CD14-positive monocyte (primary cell): Measurements from ENCODE around the gene UBE2E1. TPM values are rescaled to one million over a fixed set of nuclear protein-coding genes. Genes with fewer than 3 reads are reported as not detected.
"Not testable (repeated sequence)": the region's sequence is repeated elsewhere in the genome, so short reads cannot be mapped to it uniquely, and the experiment has no call there.

Source experiments
- DNase-seq, 3 donors: peaks; one replicate each; pipeline ENCODE4 v3.0.0-alpha.2; 2011 to 2022
- H2AFZ ChIP-seq: 2 replicates; pipeline ENCODE4 v1.6.0; 2012; ENCODE audit warnings: mild to moderate bottlenecking, low read depth, low read length, inconsistent platforms; ENCODE audit not compliant: insufficient read depth, poor library complexity, severe bottlenecking
- H3K27ac ChIP-seq, 2 donors: 1 replicate in 1 of 2; 2 replicates in 1 of 2; pipeline ENCODE4 v1.5.1; 2012 to 2013; ENCODE audit warnings: low read length in 2 of 2, control low read depth in 1 of 2, inconsistent platforms in 1 of 2, low read depth in 1 of 2, mild to moderate bottlenecking in 1 of 2
- H3K27me3 ChIP-seq, 2 donors: one replicate each; pipeline versions ENCODE4 v1.6.0 to v1.6.1; 2011 to 2013; ENCODE audit warnings: low read length in 2 of 2; ENCODE audit not compliant: control insufficient read depth in 2 of 2, insufficient read depth in 2 of 2
- H3K36me3 ChIP-seq, 2 donors: replicated peaks in 1 of 2; 1 replicate in 1 of 2; 2 replicates in 1 of 2; pipeline versions ENCODE4 v1.5.1 to v1.6.1; 2012 to 2013; ENCODE audit warnings: low read length in 2 of 2, control low read depth in 1 of 2, inconsistent platforms in 1 of 2, mild to moderate bottlenecking in 1 of 2; ENCODE audit not compliant: insufficient read depth in 2 of 2, control insufficient read depth in 1 of 2
- H3K4me1 ChIP-seq, 2 donors: 1 replicate in 1 of 2; 2 replicates in 1 of 2; pipeline versions ENCODE4 v1.5.1 to v1.6.1; 2012 to 2013; ENCODE audit warnings: low read length in 2 of 2, control low read depth in 1 of 2, inconsistent platforms in 1 of 2, mild to moderate bottlenecking in 1 of 2, moderate library complexity in 1 of 2; ENCODE audit not compliant: insufficient read depth in 2 of 2, control insufficient read depth in 1 of 2
- H3K4me2 ChIP-seq: replicated peaks from 2 replicates; pipeline ENCODE3; 2012; ENCODE audit warnings: low read length, moderate library complexity, mild to moderate bottlenecking; ENCODE audit not compliant: poor library complexity, severe bottlenecking; ENCODE audit errors: extremely low read depth
- H3K4me3 ChIP-seq, 3 experiments: fragments of 200-600 bp in 1 of 3; sonication (generic) in 1 of 3; replicated peaks in 1 of 3; 1 replicate in 2 of 3; 2 replicates in 1 of 3; pipeline ENCODE4 v1.5.1; 2011 to 2013; ENCODE audit warnings: low read length in 3 of 3, mild to moderate bottlenecking in 3 of 3, control low read depth in 2 of 3, low read depth in 2 of 3, inconsistent platforms in 1 of 3, moderate library complexity in 1 of 3
- H3K79me2 ChIP-seq: 2 replicates; pipeline ENCODE4 v1.6.0; 2012; ENCODE audit warnings: mild to moderate bottlenecking, control low read depth, inconsistent platforms, low read length, moderate library complexity; ENCODE audit not compliant: insufficient read depth
- H3K9ac ChIP-seq: 2 replicates; pipeline ENCODE4 v1.6.0; 2017; ENCODE audit warnings: low read length, mild to moderate bottlenecking; ENCODE audit not compliant: insufficient read depth, poor library complexity, severe bottlenecking
- H3K9me3 ChIP-seq, 2 donors: replicated peaks in 1 of 2; 1 replicate in 1 of 2; 2 replicates in 1 of 2; pipeline versions ENCODE4 v1.5.1 to v1.6.1; 2012 to 2013; ENCODE audit warnings: low read length in 2 of 2, control low read depth in 1 of 2; ENCODE audit not compliant: control insufficient read depth in 1 of 2, insufficient read depth in 1 of 2
- H4K20me1 ChIP-seq: 2 replicates; pipeline ENCODE4 v1.6.0; 2012; ENCODE audit warnings: mild to moderate bottlenecking, low read length, control low read depth, moderate library complexity; ENCODE audit not compliant: insufficient read depth
- H3K27ac Mint-ChIP-seq, 7 donors: one replicate each; pipeline ENCODE4 v1.8.0; 2020; ENCODE audit warnings: mild to moderate bottlenecking in 7 of 7, mixed read lengths in 7 of 7, moderate library complexity in 6 of 7, inconsistent platforms in 2 of 7
- H3K27me3 Mint-ChIP-seq, 3 donors: one replicate each; pipeline ENCODE4 v1.8.0; 2021 to 2022; ENCODE audit warnings: low read depth in 3 of 3, mild to moderate bottlenecking in 3 of 3, mixed read lengths in 3 of 3, moderate library complexity in 3 of 3, inconsistent platforms in 1 of 3
- H3K36me3 Mint-ChIP-seq, 2 donors: one replicate each; pipeline ENCODE4 v1.8.0; 2020; ENCODE audit warnings: mixed read lengths in 2 of 2, inconsistent platforms in 1 of 2, mild to moderate bottlenecking in 1 of 2
- H3K4me1 Mint-ChIP-seq: one replicate; pipeline ENCODE4 v1.8.0; 2020; ENCODE audit warnings: mild to moderate bottlenecking, mixed read lengths
- H3K4me3 Mint-ChIP-seq, 2 donors: one replicate each; pipeline ENCODE4 v1.8.0; 2020; ENCODE audit warnings: mild to moderate bottlenecking in 2 of 2, mixed read lengths in 2 of 2, moderate library complexity in 1 of 2
- H3K9me3 Mint-ChIP-seq, 7 donors: one replicate each; pipeline ENCODE4 v1.8.0; 2020 to 2022; ENCODE audit warnings: mixed read lengths in 7 of 7, mild to moderate bottlenecking in 6 of 7, moderate library complexity in 6 of 7, inconsistent platforms in 2 of 7
- CTCF ChIP-seq: fragments of 200-600 bp; IDR thresholded peaks from one replicate; pipeline ENCODE4 v1.8.0; 2022; ENCODE audit warnings: antibody characterized with exemption, mild to moderate bottlenecking
- WGBS: methylation state at CpG from one replicate; pipeline ENCODE4 v1.1.5; 2013; ENCODE audit warnings: missing lambda C conversion rate; ENCODE audit not compliant: insufficient coverage; 5-methylcytosine and 5-hydroxymethylcytosine counted together
- intact Hi-C, 2 donors: fragments of 100-400 bp; cut with micrococcal nuclease; formaldehyde crosslinking; loops; one replicate each; pipeline versions ENCODE4 v1.15.0 to v1.15.1; 2023
- polyA plus RNA-seq, 3 donors: library from polyadenylated mRNA; depleted of rRNA in 1 of 3; unstranded in 2 of 3; stranded (reverse) in 1 of 3; fragments of 300-500 nt in 2 of 3; fragments of >200 nt in 1 of 3; fragmentation: Illumina TruSeq in 2 of 3; gene quantifications; 1 replicate in 2 of 3; 2 replicates in 1 of 3; pipeline ENCODE4 v1.2.3, GENCODE V29; 2012 to 2021

The UBE2E1 gene
- polyA plus RNA-seq, 3 donors, result 31.3 to 60.2 (median 34.6) TPM

GRCh38 chr3:23911397-23911796, 105.6 kb downstream of the UBE2E1 start:
- no peaks in the 10 kb centered on the region for H3K9me3 Mint-ChIP-seq
- no peak overlapping the region for H3K4me3 Mint-ChIP-seq
- H3K27ac ChIP-seq, result no peak overlapping the region
- no peak overlapping the region for H2AFZ ChIP-seq
- H3K9me3 ChIP-seq, result no peaks in the 10 kb centered on the region
- H3K4me3 ChIP-seq, result no peak overlapping the region
- peaks cover 16% of the 10 kb centered on the region for H3K4me1 Mint-ChIP-seq
- 100% methylated on average over 2 of the region's 2 CpGs for WGBS
- no peaks in the 10 kb centered on the region for H3K27me3 ChIP-seq
- peaks cover 6 to 13% of the 10 kb centered on the region in 2 donors for H3K36me3 Mint-ChIP-seq
- H3K27me3 Mint-ChIP-seq, result peaks cover 7 to 10% (median 10%) of the 10 kb centered on the region in 3 donors
- no peak for DNase-seq
- no peaks in the 10 kb centered on the region for H3K79me2 ChIP-seq
- TF ChIP-seq CTCF, result no peak
- no peak overlapping the region for H3K4me2 ChIP-seq
- no peak overlapping the region for H3K27ac Mint-ChIP-seq
- no peaks in the 10 kb centered on the region for H4K20me1 ChIP-seq
- no peaks in the 10 kb centered on the region for H3K36me3 ChIP-seq
- H3K9ac ChIP-seq, result no peak overlapping the region
- H3K4me1 ChIP-seq, result peaks cover 13 to 14% of the 10 kb centered on the region in 2 donors
- intact Hi-C loops, result loop anchor here in 1 of 2 donors (10.0 kb wide), 1 partner anchor 53 kb away; no protein-coding TSS in a partner anchor

GRCh38 chr3:23912335-23912734, 106.6 kb downstream of the UBE2E1 start:
- not testable (repeated sequence) for H3K9me3 ChIP-seq, H3K27ac ChIP-seq, H2AFZ ChIP-seq, H4K20me1 ChIP-seq, H3K4me3 ChIP-seq, H3K4me3 Mint-ChIP-seq, H3K27me3 ChIP-seq, H3K9ac ChIP-seq, H3K79me2 ChIP-seq, H3K27ac Mint-ChIP-seq, DNase-seq, H3K4me2 ChIP-seq, H3K9me3 Mint-ChIP-seq, H3K36me3 ChIP-seq
- WGBS, result no CpG with 5 or more reads among the region's 3 CpGs
- intact Hi-C loops, result loop anchor here in 1 of 2 donors (10.0 kb wide), 1 partner anchor 52 kb away; no protein-coding TSS in a partner anchor
- H3K4me1 ChIP-seq, result peaks cover 15 to 17% of the 10 kb centered on the region in 2 donors
- peaks cover 8 to 11% (median 10%) of the 10 kb centered on the region in 3 donors for H3K27me3 Mint-ChIP-seq
- H3K4me1 Mint-ChIP-seq, result peaks cover 16% of the 10 kb centered on the region
- peaks cover 6 to 13% of the 10 kb centered on the region in 2 donors for H3K36me3 Mint-ChIP-seq
